Stomach (tissue), 9 donors: ENCODE data around the gene C3orf22. TPM values are rescaled to one million over a fixed set of nuclear protein-coding genes. Genes with fewer than 3 reads are reported as not detected.
"Not testable (repeated sequence)": the region's sequence is repeated elsewhere in the genome, so short reads cannot be mapped to it uniquely, and the experiment has no call there.

Source experiments
- DNase-seq, 2 donors: peaks; one replicate each; pipeline versions ENCODE4 v3.0.0 to v3.0.0-alpha.2; 2013 to 2019
- H3K27ac ChIP-seq, 5 donors: fragments of 200-600 bp in 4 of 5; sonication (generic) in 4 of 5; one replicate each; pipeline ENCODE4 v1.5.1; 2013 to 2019; ENCODE audit warnings: mild to moderate bottlenecking in 1 of 5, moderate library complexity in 1 of 5
- H3K27me3 ChIP-seq, 3 donors: fragments of 200-600 bp; sonication (generic); one replicate each; pipeline ENCODE4 v1.5.1; 2017 to 2019; ENCODE audit warnings: mixed run types in 1 of 3
- H3K36me3 ChIP-seq, 4 donors: fragments of 200-600 bp; sonication (generic); 1 replicate in 3 of 4; 2 replicates in 1 of 4; pipeline ENCODE4 v1.5.1; 2016 to 2019
- H3K4me1 ChIP-seq, 4 donors: fragments of 200-600 bp; sonication (generic); one replicate each; pipeline ENCODE4 v1.5.1; 2016 to 2019
- H3K4me3 ChIP-seq, 4 donors: fragments of 200-600 bp; sonication (generic) in 3 of 4; one replicate each; pipeline ENCODE4 v1.5.1; 2016 to 2019; ENCODE audit warnings: mild to moderate bottlenecking in 1 of 4
- H3K9me3 ChIP-seq, 4 donors: fragments of 200-600 bp; sonication (generic); one replicate each; pipeline ENCODE4 v1.5.1; 2016 to 2019
- CTCF ChIP-seq, 7 experiments: fragments of 450-650 bp in 4 of 7; fragments of 200-600 bp in 3 of 7; sonication (generic) in 3 of 7; IDR thresholded peaks; one replicate each; pipeline ENCODE4 v1.5.1; 2016 to 2019; ENCODE audit warnings: antibody characterized with exemption in 7 of 7, control low read depth in 2 of 7, mild to moderate bottlenecking in 1 of 7
- EP300 ChIP-seq: sonication (generic); formaldehyde crosslinking; IDR thresholded peaks from one replicate; pipeline ENCODE4 v1.6.1; 2017; ENCODE audit warnings: antibody characterized with exemption
- POLR2A ChIP-seq, 4 donors: fragments of 450-650 bp; IDR thresholded peaks; one replicate each; pipeline ENCODE4 v1.6.1; 2016; ENCODE audit warnings: antibody characterized with exemption in 4 of 4, control low read depth in 2 of 4, mild to moderate bottlenecking in 1 of 4, moderate library complexity in 1 of 4
- POLR2AphosphoS5 ChIP-seq, 3 donors: sonication (generic); formaldehyde crosslinking; IDR thresholded peaks; one replicate each; pipeline ENCODE4 v1.6.1; 2016; ENCODE audit warnings: antibody characterized with exemption in 3 of 3
- WGBS, 5 donors: extraction: QIAGEN DNeasy Blood & Tissue Kit in 3 of 5; methylation state at CpG; one replicate each; pipeline versions ENCODE4 v1.1.5 to v1.1.7; 2013 to 2018; 5-methylcytosine and 5-hydroxymethylcytosine counted together
- intact Hi-C: fragments of 100-400 bp; cut with DNase I; formaldehyde crosslinking; loops from one replicate; pipeline ENCODE4 v1.15.1; 2023; ENCODE audit warnings: low total_unique reads
- polyA plus RNA-seq, 3 donors: library from polyadenylated mRNA; stranded (reverse); fragments of 200-250 nt; gene quantifications; one replicate each; pipeline ENCODE4 v1.2.3, GENCODE V29; 2013
- total RNA-seq, 5 donors: library from RNA; depleted of rRNA; stranded (reverse); fragments of >200 nt; gene quantifications; one replicate each; pipeline versions ENCODE4 v1.1.0 to v1.2.3, GENCODE V29; 2014 to 2016
- donor health status: healthy with polysubstance abuse.
- donor health status: Bipolar disorder and iron deficiency.
- donor health status: healthy.

The C3orf22 gene
- total and polyA plus RNA-seq, 8 donors: not detected

GRCh38 chr3:126599101-126599500 lies 40.4 kb upstream of the C3orf22 start:
- Histone ChIP-seq H3K9me3 (peaks cover 0 to 17% (median 0%) of the 10 kb centered on the region in 4 donors), H3K27me3 (no peaks in the 10 kb centered on the region), H3K4me1 (no peaks in the 10 kb centered on the region), H3K4me3 (no peak overlapping the region), H3K27ac (no peak overlapping the region), H3K36me3 (peaks cover 0 to 15% (median 2%) of the 10 kb centered on the region in 4 donors)
- 0% methylated on average over 1 of the region's 1 CpG for WGBS, 5 donors
- TF ChIP-seq POLR2AphosphoS5 (IDR thresholded peaks at IDR 0.05): no peak
- intact Hi-C loops: no loop called here
- no peak for DNase-seq

- DNase-seq, H3K4me1 ChIP-seq, H3K27ac ChIP-seq, H3K27me3 ChIP-seq, intact Hi-C loops, H3K36me3 ChIP-seq, H3K4me3 ChIP-seq: not testable (repeated sequence)
- WGBS, 5 donors: 92 to 98% (median 96%) methylated on average over 4 of the region's 4 CpGs
- H3K9me3 ChIP-seq: peaks cover 0 to 26% (median 12%) of the 10 kb centered on the region in 4 donors
Measured at GRCh38 chr3:126595479-126595878, 36.7 kb upstream of the C3orf22 start.

GRCh38 chr3:126591515-126591914 lies 32.8 kb upstream of the C3orf22 start:
- H3K27ac ChIP-seq, H3K4me1 ChIP-seq, H3K36me3 ChIP-seq, intact Hi-C loops, DNase-seq, H3K27me3 ChIP-seq, H3K4me3 ChIP-seq: not testable (repeated sequence)
- peaks cover 0 to 43% (median 26%) of the 10 kb centered on the region in 4 donors for H3K9me3 ChIP-seq
- 53 to 59% (median 57%) methylated on average over 5 of the region's 5 CpGs for WGBS, 5 donors

- intact Hi-C loops: no loop called here
- 75 to 91% (median 82%) methylated on average over 4 of the region's 4 CpGs for WGBS, 5 donors
- H3K4me3 ChIP-seq: no peak overlapping the region
- DNase-seq: no peak
- H3K27me3 ChIP-seq: no peaks in the 10 kb centered on the region
- H3K4me1 ChIP-seq: no peaks in the 10 kb centered on the region
- H3K27ac ChIP-seq: no peak overlapping the region
- peaks cover 0 to 12% (median 0%) of the 10 kb centered on the region in 4 donors for H3K9me3 ChIP-seq
- H3K36me3 ChIP-seq: no peaks in the 10 kb centered on the region
- TF ChIP-seq POLR2AphosphoS5 (IDR thresholded peaks at IDR 0.05): no peak
- no peak for TF ChIP-seq CTCF (IDR thresholded peaks at IDR 0.05)
- no peak for TF ChIP-seq EP300
- no peak for TF ChIP-seq POLR2A (IDR thresholded peaks at IDR 0.05)
Measured at GRCh38 chr3:126582311-126582710, 23.6 kb upstream of the C3orf22 start.

- DNase-seq: no peak
- Histone ChIP-seq H3K27ac (no peak overlapping the region), H3K36me3 (no peaks in the 10 kb centered on the region), H3K4me3 (no peak overlapping the region), H3K4me1 (no peaks in the 10 kb centered on the region), H3K9me3 (peaks cover 0 to 5% (median 0%) of the 10 kb centered on the region in 4 donors), H3K27me3 (no peaks in the 10 kb centered on the region)
- no peak for TF ChIP-seq CTCF (IDR thresholded peaks at IDR 0.05)
- TF ChIP-seq POLR2AphosphoS5 (IDR thresholded peaks at IDR 0.05): no peak
- no peak for TF ChIP-seq EP300
- no peak for TF ChIP-seq POLR2A (IDR thresholded peaks at IDR 0.05)
- intact Hi-C loops: no loop called here
- WGBS, 5 donors: 82 to 88% (median 84%) methylated on average over 2 of the region's 2 CpGs
Measured at GRCh38 chr3:126581569-126581968, 22.8 kb upstream of the C3orf22 start.

- no peaks in the 10 kb centered on the region for H3K27me3 ChIP-seq
- intact Hi-C loops: no loop called here
- 78 to 84% (median 83%) methylated on average over 5 of the region's 5 CpGs for WGBS, 5 donors
Measured at GRCh38 chr3:126580746-126581145, 22.0 kb upstream of the C3orf22 start.

More at GRCh38 chr3:126580746-126581145, 22.0 kb upstream of the C3orf22 start:
- TF ChIP-seq POLR2A (IDR thresholded peaks at IDR 0.05): no peak
- no peak for TF ChIP-seq CTCF (IDR thresholded peaks at IDR 0.05)
- no peak for TF ChIP-seq POLR2AphosphoS5 (IDR thresholded peaks at IDR 0.05)
- no peak for TF ChIP-seq EP300
- H3K4me1 ChIP-seq: no peaks in the 10 kb centered on the region
- no peak overlapping the region for H3K27ac ChIP-seq
- no peaks in the 10 kb centered on the region for H3K36me3 ChIP-seq
- H3K4me3 ChIP-seq: no peak overlapping the region
- no peaks in the 10 kb centered on the region for H3K9me3 ChIP-seq
- DNase-seq: no peak
